ENCODE results near the gene MYO1C.

Gene MYO1C

GRCh38 chr17:1492249-1493206, at the start of gene MYO1C:
Gene MYO1C (minus strand): TSS chr17:1492686. CDS start chr17:1492487, 199 bp downstream.
- no peak for TF ChIP-seq TEAD4 (IDR thresholded peaks at IDR 0.05)

- TF ChIP-seq ZBTB7A (IDR thresholded peaks at IDR 0.05; ENCODE audit: low read depth) (no peak), USF1 (IDR thresholded peaks at IDR 0.05) (no peak), MAX (IDR thresholded peaks at IDR 0.05) (no peak), EGR1 (IDR thresholded peaks at IDR 0.05) (no peak), TAF1 (IDR thresholded peaks at IDR 0.05; ENCODE audit: low read depth) (no peak), YY1 (IDR thresholded peaks at IDR 0.05; ENCODE audit: low read depth) (no peak), TCF12 (IDR thresholded peaks at IDR 0.05; ENCODE audit: low read depth) (no peak), CEBPB (IDR thresholded peaks at IDR 0.05) (no peak), REST (IDR thresholded peaks at IDR 0.05; ENCODE audit: low read depth) (no peak)
Observed at GRCh38 chr17:1541367-1541904, 49.0 kb upstream of the MYO1C start.

GRCh38 chr17:1539811-1540210, 47.3 kb upstream of the MYO1C start:
- TF ChIP-seq ZBTB7A (IDR thresholded peaks at IDR 0.05; ENCODE audit: low read depth) = no peak
- TF ChIP-seq RAD21 (IDR thresholded peaks at IDR 0.05; ENCODE audit: low read depth) = no peak
- TF ChIP-seq EP300 (IDR thresholded peaks at IDR 0.05; ENCODE audit: borderline replicate concordance) = no peak

- TF ChIP-seq RAD21 (IDR thresholded peaks at IDR 0.05; ENCODE audit: low read depth) = no peak
- no peak for TF ChIP-seq REST (IDR thresholded peaks at IDR 0.05; ENCODE audit: low read depth)
- no peak for TF ChIP-seq ZBTB7A (IDR thresholded peaks at IDR 0.05; ENCODE audit: low read depth)
- TF ChIP-seq TCF12 (IDR thresholded peaks at IDR 0.05; ENCODE audit: low read depth) = no peak
- TF ChIP-seq TAF1 (IDR thresholded peaks at IDR 0.05; ENCODE audit: low read depth) = no peak
- no peak for TF ChIP-seq EGR1 (IDR thresholded peaks at IDR 0.05)
- no peak for TF ChIP-seq TEAD4 (IDR thresholded peaks at IDR 0.05)
- no peak for TF ChIP-seq CEBPB (IDR thresholded peaks at IDR 0.05)
- no peak for TF ChIP-seq YY1 (IDR thresholded peaks at IDR 0.05; ENCODE audit: low read depth)
- no peak for TF ChIP-seq USF1 (IDR thresholded peaks at IDR 0.05)
- no peak for TF ChIP-seq CREB1 (IDR thresholded peaks at IDR 0.05; ENCODE audit: low read depth)
- no peak for TF ChIP-seq NFIC (IDR thresholded peaks at IDR 0.05)
- no peak for TF ChIP-seq FOXM1 (IDR thresholded peaks at IDR 0.05; ENCODE audit: borderline replicate concordance, low read depth)
Observed at GRCh38 chr17:1535737-1536136, 43.3 kb upstream of the MYO1C start.

- TF ChIP-seq TEAD4 (IDR thresholded peaks at IDR 0.05) (no peak), TCF12 (IDR thresholded peaks at IDR 0.05; ENCODE audit: low read depth) (no peak), YY1 (IDR thresholded peaks at IDR 0.05; ENCODE audit: low read depth) (no peak), EP300 (IDR thresholded peaks at IDR 0.05; ENCODE audit: borderline replicate concordance) (no peak), FOXM1 (IDR thresholded peaks at IDR 0.05; ENCODE audit: borderline replicate concordance, low read depth) (no peak), NFIC (IDR thresholded peaks at IDR 0.05) (no peak), CREB1 (IDR thresholded peaks at IDR 0.05; ENCODE audit: low read depth) (no peak), USF1 (IDR thresholded peaks at IDR 0.05) (no peak), RAD21 (IDR thresholded peaks at IDR 0.05; ENCODE audit: low read depth) (no peak), ZBTB7A (IDR thresholded peaks at IDR 0.05; ENCODE audit: low read depth) (no peak), TAF1 (IDR thresholded peaks at IDR 0.05; ENCODE audit: low read depth) (no peak), CEBPB (IDR thresholded peaks at IDR 0.05) (no peak), MAX (IDR thresholded peaks at IDR 0.05) (no peak)
Observed at GRCh38 chr17:1533661-1534325, 41.3 kb upstream of the MYO1C start.
